Measurements from ENCODE around the gene IL11RA.
"Not testable (repeated sequence)": the region's sequence is repeated elsewhere in the genome, so short reads cannot be mapped to it uniquely, and the experiment has no call there.

IL11RA gene

DNA sequence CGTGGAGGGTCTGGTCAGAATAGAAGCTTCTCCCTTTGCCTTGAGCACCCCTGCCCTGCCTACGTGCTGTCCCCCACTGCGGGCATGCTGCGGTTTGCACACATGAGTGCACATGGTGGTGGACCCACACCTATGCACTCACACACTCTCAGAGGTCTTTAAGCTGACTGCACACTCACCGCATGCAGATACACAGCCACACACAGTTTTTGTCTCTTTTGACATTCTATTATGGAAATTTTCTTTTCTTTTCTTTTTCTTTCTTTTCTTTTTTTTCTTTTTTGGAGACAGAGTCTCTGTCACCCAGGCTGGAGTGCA is 22.5 kb upstream of the IL11RA start:
- no peak for DNase-seq

DNA sequence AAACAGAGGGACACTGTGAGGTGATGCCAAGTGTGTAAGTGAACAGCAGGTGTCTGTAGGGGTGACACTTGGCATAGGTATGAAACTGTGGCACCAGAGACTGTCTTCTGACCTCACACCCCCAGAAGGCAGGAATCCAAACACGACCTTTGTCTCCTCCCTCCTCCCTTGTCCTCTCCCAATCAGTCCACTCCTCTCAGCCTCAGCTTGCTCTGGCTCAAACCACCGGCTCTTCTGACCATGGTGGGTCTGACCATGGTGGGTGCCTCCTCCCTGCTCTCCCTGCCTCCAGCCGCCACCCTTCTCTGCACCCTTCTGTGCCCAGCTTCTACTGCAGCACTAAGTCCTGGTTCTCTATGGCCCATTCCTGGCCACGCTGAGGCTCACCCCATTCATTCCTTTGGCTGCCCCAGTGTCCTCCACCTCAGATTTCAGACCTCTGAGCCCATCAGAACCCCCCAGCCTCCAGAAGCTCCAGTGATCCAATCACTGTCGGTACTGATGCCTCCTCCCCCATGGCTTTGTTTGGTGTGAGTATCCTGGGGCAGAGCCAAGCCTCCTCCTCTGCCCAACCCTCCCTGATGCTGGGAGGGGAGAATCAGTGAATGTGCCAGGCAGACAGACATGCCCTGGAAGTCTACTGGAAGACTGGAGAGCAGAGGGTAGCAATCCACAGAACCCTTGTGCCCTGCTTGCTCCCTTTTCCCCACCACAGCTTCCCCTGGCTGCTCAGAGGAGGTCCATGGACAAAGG is 21.4 kb upstream of the IL11RA start:
- DNase-seq = no peak

DNA sequence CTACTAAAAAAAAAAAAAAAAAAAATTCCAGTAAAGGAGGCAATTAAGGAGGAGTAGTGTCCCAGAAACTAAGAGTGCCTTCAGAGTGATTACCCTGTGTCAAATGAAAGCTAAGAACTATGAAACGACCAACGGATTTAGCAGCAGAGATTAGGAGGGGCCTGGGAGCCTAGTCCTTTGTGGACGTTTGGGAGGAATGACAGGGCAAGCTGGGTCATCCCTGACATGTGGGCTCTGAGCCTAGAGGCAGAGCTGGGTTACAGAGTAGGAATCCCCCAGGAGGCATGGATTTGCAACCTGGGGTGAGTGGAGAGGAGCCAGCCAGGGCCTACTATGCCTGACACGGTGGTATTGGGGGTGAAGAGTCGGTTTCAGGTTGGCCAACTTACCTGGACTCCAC is 18.8 kb upstream of the IL11RA start:
- DNase-seq = no peak

DNA sequence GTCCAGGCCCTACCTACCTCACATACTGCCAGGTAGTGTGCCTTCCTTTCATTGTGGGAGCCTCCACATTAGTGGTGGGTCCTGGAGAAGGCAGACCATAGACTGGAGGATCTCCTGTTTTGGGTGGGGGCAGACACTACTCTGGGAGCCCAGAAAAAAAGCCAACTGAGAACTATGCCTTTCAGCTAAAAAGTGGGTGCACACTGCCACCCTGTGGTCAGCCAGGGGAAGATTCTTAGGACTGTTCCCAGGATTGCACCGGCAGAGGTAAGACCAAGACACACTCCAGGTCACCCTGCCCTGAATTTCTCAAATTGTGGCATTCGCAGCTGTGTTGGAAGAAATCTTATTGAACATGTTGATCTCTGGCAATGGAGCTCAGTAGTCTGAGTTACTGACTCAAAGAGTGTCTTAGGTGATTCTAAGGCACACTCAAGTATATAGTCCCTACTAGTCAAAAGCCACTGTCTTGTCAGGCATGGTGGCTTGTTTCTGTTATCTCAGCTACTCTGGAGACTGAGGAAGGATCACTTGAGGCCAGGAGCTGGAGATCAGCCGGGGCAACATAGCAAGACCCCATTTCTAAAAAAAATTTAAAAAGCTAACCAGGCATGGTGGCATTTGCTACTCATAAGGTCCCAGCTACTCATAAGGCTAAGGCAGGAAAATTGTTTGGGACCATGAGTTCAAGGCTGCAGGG is 18.0 kb upstream of the IL11RA start:
- peak in 12 of 14 donors; percentile 12 to 62 (median 36) for DNase-seq

DNA sequence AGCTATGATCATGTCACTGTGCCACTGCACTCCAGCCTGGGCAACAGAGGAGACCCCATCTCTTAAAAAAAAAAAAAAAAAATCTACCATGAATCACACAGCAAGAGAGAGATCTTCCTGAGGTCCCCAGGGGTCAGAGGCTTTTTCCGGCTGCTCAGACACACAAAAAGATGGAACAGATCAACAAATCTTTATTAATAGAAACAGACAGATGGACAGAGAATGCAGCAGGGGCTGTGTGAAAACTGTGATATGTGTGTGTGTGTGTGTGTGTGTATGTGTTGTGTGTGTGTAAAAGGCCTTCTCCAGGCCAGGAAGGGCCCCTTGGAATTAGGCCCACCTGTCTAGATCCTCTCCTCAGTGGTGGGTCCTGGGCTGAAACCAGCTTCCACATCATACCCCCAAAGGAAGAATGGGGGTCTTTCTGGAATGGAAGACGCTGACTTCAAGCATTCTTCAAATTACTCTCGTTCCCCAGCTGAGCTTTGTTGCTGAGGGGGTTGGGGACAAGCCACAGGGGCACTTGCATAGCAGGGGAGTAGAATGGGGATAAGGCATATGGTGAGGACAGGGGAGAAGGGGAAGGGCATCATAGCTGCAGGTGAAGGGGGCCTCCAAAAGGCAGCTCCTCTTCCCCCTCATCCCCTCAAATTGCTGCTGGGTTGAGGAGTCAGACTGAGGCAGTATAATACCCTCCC is 17.3 kb upstream of the IL11RA start:
- DNase-seq = no peak

DNA sequence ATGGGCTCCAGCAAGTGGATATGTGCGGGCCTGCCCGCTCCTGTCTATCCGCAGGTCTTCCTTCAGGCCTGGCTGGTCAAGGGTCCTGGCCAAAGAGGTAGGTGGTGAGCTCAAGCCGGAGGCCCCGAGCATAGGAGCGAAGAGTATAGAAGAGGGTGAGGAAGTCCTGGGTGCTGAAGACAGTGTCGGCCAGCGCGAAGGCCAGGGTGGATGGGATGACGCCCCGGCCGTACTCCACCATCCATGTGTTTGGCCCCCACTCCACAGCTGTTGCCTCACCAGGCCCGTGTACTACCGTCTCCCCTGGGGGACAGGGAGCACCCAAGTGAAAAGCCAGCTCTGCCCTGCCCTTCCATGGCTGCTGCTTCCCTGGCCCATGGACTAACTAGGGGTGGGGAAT is 16.4 kb upstream of the IL11RA start:
- no peak for DNase-seq

DNA sequence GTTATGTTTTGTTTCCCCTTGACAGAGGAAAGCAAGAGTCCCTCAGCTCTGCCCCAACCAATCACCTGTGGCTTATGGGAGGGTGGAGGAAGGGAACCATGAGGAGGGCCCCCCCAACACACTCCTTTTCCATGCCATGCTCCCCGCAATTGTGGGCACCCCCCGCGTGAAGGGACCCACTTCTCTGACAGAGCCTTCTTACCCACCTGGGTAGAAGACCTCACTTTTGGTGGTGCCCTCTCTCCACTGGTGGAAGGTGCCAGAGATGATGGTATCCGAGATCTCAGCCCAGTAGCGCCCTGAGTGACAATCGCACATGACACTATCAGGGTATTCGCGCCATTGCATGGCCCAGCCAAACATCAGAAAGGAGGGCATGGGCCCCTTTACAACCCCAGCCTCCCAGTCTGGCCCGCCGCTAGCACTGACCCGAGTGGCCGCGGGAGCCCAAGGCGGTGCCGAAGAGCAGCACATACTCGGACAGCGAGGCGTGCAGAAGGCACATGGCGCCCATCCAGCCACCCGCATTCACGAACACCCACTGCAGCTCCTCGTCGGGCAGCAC is 15.1 kb upstream of the IL11RA start:
- peak in 1 of 14 donors; percentile 39 for DNase-seq

DNA sequence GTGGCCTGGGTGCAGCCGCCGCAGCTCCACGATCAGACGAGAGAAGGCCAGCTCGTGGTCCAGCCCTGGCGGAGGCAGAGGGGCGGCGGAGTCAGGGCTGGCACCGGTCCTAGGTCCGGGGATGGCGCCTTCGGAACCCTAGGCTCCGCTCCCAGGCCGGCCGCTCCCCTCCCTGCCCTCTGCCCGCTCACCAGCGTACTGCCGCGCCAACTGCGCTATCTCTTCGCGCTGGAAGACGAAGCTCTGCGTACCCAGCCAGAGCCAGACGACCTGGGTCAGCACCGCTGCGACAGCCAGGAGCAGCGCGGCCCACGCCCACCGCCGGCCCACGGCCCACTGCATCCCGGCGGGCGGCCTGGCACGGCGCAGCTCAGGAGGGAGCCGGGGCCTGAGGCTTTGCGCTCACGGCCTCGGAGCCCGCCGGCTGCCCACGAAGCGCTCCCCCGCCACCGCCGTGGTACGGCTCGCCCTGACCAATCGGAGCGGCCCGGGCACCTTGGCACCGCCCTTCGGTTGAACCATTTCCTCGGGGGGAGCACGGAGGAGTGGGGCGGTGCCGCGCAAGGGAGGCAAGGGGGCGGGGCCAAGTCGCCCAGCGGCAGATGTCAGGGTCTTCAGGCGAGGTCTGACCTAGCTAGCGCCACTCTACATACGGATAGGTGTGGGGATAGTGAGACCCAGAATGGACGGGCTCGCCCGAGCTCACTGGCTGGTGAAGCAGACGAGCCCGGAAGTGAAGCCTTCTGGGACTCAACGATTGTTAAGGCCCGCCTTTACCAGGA is 14.4 kb upstream of the IL11RA start, which contains the start of gene SIGMAR1:
TSS of gene SIGMAR1 (minus strand) at position 432 of the 782 bp plus-strand sequence. CDS start at position 342, 90 bp downstream.
- peak; percentile 50 to 94 (median 90) for DNase-seq

DNA sequence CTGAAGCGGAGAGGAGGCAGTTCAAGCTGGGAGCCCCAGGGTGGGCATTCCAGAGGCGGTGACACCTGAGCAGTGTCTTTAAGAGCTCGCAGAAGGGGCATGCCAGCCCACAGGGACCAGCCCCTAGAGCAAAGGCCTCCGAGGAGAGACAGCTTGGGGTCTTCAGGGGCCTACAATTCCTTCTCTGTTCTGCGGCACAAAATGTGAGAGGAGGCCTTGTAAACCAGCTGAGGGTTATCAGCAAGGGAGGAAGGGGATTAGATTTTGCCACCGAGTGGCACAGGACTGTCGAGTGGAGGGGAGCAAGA is 13.9 kb upstream of the IL11RA start:
- DNase-seq = peak in 1 of 14 donors; percentile 55

DNA sequence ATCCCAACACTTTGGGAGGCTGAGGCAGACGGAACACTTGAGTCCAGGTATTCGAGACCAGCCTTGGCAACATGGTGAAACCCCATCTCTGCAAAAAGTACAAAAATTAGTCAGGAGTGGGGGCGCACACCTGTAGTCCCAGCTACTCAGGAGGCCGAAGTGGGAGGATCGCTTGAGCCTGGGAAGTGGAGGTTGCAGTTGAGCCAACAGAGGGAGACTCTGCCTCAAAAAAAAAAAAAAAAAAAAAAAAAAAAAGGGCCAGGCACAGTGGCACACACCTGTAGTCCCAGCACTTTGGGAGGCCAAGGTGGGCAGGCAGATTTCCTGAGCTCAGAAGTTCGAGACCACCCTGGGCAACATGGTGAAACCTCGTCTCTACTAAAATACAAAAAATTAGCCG is 12.7 kb upstream of the IL11RA start:
- DNase-seq = not testable (repeated sequence)

DNA sequence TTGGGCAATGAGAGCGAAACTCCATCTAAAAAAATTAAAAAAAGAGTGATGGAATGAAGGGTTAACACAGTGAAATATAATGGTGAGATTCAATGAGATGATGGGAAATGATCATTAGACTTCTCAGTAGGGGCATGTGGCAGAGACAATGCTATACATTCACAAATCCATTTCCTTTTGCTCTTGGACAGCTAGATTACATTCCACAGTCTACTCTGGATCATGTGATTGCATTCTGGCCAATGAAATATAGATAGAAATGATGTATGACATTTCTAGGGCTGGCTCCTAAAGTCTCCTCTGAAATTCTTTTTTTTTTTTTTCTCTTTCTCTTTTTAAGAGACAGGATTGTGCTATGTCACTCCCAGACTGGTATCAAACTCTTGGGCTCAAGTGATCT is 9.3 kb upstream of the IL11RA start:
- DNase-seq = no peak

DNA sequence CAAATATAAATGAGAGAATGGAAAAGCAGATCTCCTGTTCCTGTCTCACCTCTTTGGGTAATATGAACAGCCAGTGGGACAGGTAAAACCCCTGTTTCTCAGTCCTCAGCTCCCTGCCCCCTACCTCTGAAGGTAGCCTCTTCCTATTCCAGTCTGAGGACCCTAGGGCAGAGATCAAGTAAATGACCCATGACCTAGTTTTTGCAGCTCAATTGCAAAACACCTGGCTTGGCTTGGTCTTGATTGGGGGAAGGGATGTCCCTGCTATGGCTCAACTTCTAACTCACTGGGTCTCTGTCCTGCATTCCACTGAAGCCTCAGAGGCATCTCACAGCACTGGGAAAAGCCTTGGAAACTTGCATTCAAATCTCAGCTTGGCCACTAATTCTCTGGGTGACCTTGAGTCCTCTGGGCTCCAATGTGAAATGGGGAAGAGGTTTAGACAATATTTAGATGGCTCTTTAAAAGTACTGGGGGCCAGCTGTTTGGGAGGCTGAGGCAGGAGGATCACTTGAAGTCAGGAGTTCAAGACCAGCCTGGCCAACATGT is 7.1 kb upstream of the IL11RA start:
- no peak for DNase-seq

DNA sequence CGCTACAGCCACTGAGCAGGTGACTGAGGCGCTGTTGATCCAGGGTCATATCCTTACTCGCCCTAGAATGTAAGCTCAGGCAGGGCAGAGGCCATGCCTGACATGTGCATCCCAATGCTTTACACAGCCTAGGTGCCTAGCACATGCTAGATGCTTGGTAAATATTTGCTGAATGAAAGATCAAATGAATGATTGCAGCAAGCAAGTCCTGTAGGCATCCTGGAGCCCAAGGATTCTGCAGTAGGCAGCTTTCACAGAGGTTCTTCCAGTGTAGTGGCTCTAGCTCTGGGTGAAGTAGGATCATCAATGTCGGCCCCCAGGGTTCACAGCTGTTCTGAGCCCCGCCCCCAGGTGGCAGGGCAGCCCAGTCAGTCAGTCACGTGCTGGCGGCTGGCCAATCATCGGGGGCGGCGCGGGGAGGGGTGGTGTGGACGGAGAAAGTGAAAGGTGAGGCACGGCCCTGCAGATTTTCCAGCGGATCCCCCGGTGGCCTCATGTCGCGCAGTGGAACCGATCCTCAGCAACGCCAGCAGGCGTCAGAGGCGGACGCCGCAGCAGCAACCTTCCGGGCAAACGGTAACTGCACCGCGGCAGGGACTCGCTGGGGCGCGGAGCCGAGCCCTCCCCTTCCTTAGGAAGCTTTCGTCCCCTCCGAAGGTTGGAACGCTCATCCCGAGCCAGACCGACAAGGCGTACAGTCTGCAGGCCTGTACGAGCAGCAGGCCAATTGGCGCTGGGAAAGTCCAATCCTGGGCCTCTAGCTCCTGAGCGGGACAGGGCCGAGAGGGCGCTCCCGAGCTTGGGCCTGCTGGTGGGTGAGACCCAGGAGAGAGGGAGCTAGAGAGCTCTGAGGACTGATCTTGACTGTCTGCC is 5.5 kb upstream of the IL11RA start, which contains the start of gene GALT:
TSS of gene GALT (plus strand) at position 465 of the 873 bp plus-strand sequence. CDS start at position 495, 30 bp downstream.
- peak; percentile 42 to 89 (median 82) for DNase-seq

DNA sequence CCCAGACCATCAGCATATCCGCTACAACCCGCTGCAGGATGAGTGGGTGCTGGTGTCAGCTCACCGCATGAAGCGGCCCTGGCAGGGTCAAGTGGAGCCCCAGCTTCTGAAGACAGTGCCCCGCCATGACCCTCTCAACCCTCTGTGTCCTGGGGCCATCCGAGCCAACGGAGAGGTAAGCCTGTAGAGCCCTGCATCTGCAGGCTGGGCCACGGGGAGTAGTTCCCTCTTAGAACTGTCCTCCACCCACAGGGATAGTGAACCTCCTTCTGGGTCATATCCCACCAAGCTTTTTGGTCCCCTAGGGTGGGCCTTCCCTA is 4.9 kb upstream of the IL11RA start:
- DNase-seq = peak in 1 of 14 donors; percentile 34

DNA sequence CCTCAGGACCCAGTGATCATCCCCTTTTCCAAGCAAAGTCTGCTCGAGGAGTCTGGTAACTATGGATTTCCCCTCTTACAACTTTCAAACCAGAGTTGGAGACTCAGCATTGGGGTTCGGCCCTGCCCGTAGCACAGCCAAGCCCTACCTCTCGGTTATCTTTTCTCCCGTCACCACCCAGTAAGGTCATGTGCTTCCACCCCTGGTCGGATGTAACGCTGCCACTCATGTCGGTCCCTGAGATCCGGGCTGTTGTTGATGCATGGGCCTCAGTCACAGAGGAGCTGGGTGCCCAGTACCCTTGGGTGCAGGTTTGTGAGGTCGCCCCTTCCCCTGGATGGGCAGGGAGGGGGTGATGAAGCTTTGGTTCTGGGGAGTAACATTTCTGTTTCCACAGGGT is 4.3 kb upstream of the IL11RA start:
- no peak for DNase-seq

DNA sequence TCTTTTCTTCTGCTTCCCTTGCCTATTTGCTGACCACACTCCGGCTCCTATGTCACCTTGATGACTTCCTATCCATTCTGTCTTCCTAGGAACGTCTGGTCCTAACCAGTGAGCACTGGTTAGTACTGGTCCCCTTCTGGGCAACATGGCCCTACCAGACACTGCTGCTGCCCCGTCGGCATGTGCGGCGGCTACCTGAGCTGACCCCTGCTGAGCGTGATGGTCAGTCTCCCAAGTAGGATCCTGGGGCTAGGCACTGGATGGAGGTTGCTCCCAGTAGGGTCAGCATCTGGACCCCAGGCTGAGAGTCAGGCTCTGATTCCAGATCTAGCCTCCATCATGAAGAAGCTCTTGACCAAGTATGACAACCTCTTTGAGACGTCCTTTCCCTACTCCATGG is 3.3 kb upstream of the IL11RA start:
- DNase-seq = no peak

DNA sequence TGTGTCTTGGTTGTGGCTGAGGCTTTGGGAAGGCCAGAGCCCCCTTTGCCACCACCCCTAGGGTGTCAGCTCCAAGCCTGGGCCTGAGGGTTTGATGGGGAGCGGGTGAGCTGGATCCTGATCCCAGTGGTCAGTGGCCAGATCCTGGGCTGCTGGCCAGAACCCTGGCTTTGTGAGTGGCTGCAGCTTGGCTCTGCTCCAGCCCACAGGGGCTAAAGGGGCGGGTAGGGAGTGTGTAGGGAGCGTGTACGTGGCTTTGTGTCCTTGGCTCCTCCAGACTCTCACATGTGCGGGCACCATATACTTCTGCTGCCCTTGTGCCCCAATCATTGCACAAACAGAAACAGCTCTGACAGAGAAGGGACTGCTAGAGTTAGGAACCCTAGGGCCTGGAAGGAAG is 1.2 kb upstream of the IL11RA start:
- peak in 4 of 14 donors; percentile 6 to 50 (median 22) for DNase-seq

DNA sequence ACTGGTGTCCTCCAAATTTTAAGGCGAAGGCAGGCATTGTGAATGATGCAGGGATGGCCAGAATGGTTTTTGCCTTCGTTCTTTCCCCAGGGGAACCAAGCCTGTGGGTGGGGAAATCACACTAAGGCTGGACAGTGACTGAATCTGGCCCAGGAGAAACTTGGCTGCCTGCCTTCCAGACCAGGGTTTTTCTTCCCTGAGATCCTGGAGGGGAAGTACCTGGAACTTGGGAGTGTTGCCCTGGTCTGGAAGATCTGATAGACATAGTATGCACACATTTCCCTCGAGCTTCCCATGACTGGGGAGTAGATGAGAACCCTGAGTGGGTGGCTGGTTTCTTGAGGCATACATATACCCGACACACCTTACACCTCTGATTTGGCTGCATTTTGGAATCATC is 664 bp upstream of the IL11RA start:
- DNase-seq = peak in 1 of 14 donors; percentile 33

DNA sequence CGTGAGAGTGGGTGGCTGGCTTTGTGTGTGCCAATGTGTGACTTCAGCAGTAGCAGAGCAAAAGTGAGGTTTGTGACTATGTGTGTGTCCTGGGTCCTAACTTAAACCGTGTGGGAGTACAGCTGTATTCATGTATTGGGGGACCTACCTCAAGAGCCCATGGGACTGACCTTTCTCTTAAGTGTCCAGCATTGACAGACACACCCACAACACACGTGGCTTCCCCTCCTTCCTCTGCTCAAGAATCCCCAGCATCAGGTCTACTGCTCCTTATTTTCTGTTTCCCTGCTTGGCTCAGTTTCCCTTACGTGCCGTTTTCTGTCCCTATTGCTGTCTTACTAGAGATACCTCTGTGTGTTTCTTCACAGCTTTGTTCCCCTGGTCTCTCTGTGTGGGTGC is 616 bp downstream of the IL11RA start:
- no peak for DNase-seq

DNA sequence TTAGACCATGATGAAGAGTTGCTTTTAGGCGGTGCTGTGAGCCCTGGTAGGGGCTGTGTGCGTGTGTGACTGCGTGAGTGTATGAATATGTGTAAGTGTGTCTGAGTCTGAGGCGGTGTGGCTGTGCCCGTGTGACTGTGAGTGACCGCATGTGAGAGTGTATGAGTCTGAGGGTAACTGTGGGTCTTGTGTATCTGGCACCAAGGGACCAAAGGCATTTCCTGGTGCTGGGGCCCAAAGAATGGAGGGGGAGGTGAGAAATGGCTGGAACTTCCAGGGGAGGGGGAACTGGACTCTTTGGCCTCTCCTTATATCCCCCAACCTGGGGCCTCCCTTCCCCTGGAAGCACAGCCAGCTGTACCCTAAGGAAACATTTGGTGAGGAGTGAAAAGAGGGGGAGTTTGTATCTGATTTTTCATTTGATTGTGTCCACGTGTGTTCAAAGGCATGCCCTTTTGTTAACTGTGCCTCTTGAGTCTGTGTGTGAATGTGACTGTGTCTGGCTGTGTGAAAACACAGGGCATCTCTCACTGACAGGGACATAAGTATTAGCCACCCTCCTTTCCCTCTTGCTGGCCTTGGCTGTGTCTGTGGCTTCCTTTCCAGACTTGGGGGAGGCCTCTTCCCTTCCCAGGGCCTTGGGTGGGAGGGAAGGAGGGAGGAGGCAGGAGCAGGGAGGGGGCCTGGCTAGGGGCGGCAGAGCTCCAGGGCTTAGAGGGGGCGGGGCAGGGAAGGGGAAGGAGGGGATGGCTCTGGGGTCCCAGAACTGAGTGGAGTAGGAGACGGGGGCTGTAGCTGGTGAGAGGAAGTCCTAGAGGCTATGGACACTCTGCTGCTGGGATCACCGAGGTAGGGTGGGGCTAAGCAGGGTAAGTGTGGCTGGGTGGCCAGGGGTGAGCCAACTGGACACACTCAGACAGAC is 1.4 kb downstream of the IL11RA start:
- DNase-seq = peak in 4 of 14 donors; percentile 17 to 57 (median 44)
